Neural crest cell (in vitro differentiated cells): ENCODE data around the gene TEKT2. TPM values are rescaled to one million over a fixed set of nuclear protein-coding genes. Genes with fewer than 3 reads are reported as not detected.
A peak's percentile ranks its signal among the peaks of the same experiment; 100 is the strongest.

Source experiments
- DNase-seq: peaks from one replicate; pipeline ENCODE4 v3.0.0; 2021; ENCODE audit warnings: low read depth, mixed read lengths, low spot score
- H3K27ac Mint-ChIP-seq: one replicate; pipeline ENCODE4 v1.8.0; 2021; ENCODE audit warnings: mild to moderate bottlenecking, mixed read lengths; ENCODE audit not compliant: unreplicated experiment
- H3K27me3 Mint-ChIP-seq: 2 replicates; pipeline ENCODE4 v1.8.0; 2021; ENCODE audit warnings: low read depth, mild to moderate bottlenecking, mixed read lengths
- H3K36me3 Mint-ChIP-seq: 2 replicates; pipeline ENCODE4 v1.8.0; 2021; ENCODE audit warnings: low read depth, mild to moderate bottlenecking, mixed read lengths
- H3K4me1 Mint-ChIP-seq: 2 replicates; pipeline ENCODE4 v1.8.0; 2021; ENCODE audit warnings: mixed read lengths
- H3K4me3 Mint-ChIP-seq: one replicate; pipeline ENCODE4 v1.8.0; 2021; ENCODE audit warnings: mild to moderate bottlenecking, mixed read lengths
- H3K9me3 Mint-ChIP-seq: 2 replicates; pipeline ENCODE4 v1.8.0; 2021; ENCODE audit warnings: mixed read lengths
- total RNA-seq: library from RNA; stranded (reverse); gene quantifications from 2 replicates; pipeline ENCODE4 v1.2.1, GENCODE V29; 2021
- TF ChIP-seq, protein P1 (sequence below): fragments of 200-600 bp; sonication (generic); conservative IDR thresholded peaks from 2 replicates; pipeline ENCODE4 v1.5.0; 2021; ENCODE audit warnings: antibody characterized with exemption, mild to moderate bottlenecking

The TEKT2 gene
- total RNA-seq, 1 donor from 2014 or later, result 8.4 TPM

GRCh38 chr1:36126005-36126716 is 42.3 kb downstream of the TEKT2 start:
- H3K27me3 Mint-ChIP-seq, result peaks cover 52% of the 10 kb centered on the region
- H3K27ac Mint-ChIP-seq, result no peak overlapping the region
- no peaks in the 10 kb centered on the region for H3K36me3 Mint-ChIP-seq
- H3K4me1 Mint-ChIP-seq, result peaks cover 7% of the 10 kb centered on the region
- peak overlapping the region; percentile 56 for H3K4me3 Mint-ChIP-seq
- H3K9me3 Mint-ChIP-seq, result no peaks in the 10 kb centered on the region
- DNase-seq, result no peak
- TF ChIP-seq, protein P1, sequence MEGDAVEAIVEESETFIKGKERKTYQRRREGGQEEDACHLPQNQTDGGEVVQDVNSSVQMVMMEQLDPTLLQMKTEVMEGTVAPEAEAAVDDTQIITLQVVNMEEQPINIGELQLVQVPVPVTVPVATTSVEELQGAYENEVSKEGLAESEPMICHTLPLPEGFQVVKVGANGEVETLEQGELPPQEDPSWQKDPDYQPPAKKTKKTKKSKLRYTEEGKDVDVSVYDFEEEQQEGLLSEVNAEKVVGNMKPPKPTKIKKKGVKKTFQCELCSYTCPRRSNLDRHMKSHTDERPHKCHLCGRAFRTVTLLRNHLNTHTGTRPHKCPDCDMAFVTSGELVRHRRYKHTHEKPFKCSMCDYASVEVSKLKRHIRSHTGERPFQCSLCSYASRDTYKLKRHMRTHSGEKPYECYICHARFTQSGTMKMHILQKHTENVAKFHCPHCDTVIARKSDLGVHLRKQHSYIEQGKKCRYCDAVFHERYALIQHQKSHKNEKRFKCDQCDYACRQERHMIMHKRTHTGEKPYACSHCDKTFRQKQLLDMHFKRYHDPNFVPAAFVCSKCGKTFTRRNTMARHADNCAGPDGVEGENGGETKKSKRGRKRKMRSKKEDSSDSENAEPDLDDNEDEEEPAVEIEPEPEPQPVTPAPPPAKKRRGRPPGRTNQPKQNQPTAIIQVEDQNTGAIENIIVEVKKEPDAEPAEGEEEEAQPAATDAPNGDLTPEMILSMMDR, result no peak

DNA sequence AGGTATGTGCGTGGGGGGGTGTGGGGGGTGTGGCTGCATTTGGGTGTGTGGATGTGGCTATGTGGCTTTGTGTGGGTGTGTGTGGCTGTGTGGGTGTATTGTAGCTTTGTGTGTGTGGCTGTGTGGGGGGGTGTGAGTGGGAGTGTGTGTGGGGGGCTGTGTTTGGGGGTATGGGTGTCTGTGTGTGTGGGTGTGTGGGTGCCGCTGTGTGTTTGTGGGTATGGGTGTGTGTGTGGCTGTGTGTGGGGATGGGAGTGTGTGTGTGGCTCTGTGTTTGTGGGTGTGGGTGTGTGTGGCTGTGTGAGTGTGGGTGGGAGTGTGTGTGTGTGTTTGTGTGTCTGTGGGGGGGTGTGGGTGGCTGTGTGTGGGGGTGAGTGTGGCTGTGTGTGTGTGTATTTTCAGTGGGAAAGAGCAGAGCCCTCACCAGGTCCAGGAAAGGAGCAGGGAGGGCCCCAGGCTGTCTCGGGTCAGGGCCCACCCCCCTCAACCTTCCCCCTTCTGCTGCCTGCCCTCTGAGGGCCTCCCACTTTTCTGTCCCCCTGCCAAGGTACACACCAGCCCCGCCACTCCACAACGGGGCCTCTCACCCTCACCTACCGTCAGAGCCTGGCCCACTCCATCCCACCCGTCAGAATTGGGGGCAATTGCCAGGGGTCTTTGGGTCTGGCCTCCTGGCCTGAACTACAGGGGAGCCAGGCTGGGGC is 43.1 kb downstream of the TEKT2 start:
- H3K4me3 Mint-ChIP-seq, result no peak overlapping the region
- H3K27me3 Mint-ChIP-seq, result peaks cover 46% of the 10 kb centered on the region
- H3K36me3 Mint-ChIP-seq, result no peaks in the 10 kb centered on the region
- TF ChIP-seq, protein P1, result no peak
- no peak for DNase-seq
- no peak overlapping the region for H3K27ac Mint-ChIP-seq
- H3K4me1 Mint-ChIP-seq, result peaks cover 7% of the 10 kb centered on the region
- no peaks in the 10 kb centered on the region for H3K9me3 Mint-ChIP-seq

- no peak for DNase-seq
- Mint-ChIP-seq H3K27me3 (peaks cover 32% of the 10 kb centered on the region), H3K4me3 (peak overlapping the region; percentile 31), H3K4me1 (peaks cover 7% of the 10 kb centered on the region), H3K9me3 (no peaks in the 10 kb centered on the region), H3K36me3 (no peaks in the 10 kb centered on the region), H3K27ac (no peak overlapping the region)
- TF ChIP-seq, protein P1, result no peak
Measured at GRCh38 chr1:36128126-36128904, 44.4 kb downstream of the TEKT2 start.

- Mint-ChIP-seq H3K9me3 (no peaks in the 10 kb centered on the region), H3K27ac (no peak overlapping the region)
- TF ChIP-seq, protein P1, result no peak
Measured at GRCh38 chr1:36128905-36129206, 45.0 kb downstream of the TEKT2 start.

GRCh38 chr1:36132029-36132428 is 48.1 kb downstream of the TEKT2 start:
- H3K4me3 Mint-ChIP-seq, result no peak overlapping the region
- H3K27me3 Mint-ChIP-seq, result peaks cover 6% of the 10 kb centered on the region
- no peaks in the 10 kb centered on the region for H3K9me3 Mint-ChIP-seq
- TF ChIP-seq, protein P1, result no peak
- no peak overlapping the region for H3K27ac Mint-ChIP-seq
- DNase-seq, result no peak
- no peaks in the 10 kb centered on the region for H3K36me3 Mint-ChIP-seq
- H3K4me1 Mint-ChIP-seq, result peaks cover 12% of the 10 kb centered on the region

More at GRCh38 chr1:36128905-36129206, 45.0 kb downstream of the TEKT2 start:
- no peaks in the 10 kb centered on the region for H3K36me3 Mint-ChIP-seq
- peaks cover 27% of the 10 kb centered on the region for H3K27me3 Mint-ChIP-seq
- peaks cover 12% of the 10 kb centered on the region for H3K4me1 Mint-ChIP-seq
- DNase-seq, result no peak
- no peak overlapping the region for H3K4me3 Mint-ChIP-seq
